ENCODE data around the gene MCM5.

GRCh38 chr22:35436421-35436820 lies 36.5 kb downstream of the MCM5 start:
- TF ChIP-seq, protein P1, sequence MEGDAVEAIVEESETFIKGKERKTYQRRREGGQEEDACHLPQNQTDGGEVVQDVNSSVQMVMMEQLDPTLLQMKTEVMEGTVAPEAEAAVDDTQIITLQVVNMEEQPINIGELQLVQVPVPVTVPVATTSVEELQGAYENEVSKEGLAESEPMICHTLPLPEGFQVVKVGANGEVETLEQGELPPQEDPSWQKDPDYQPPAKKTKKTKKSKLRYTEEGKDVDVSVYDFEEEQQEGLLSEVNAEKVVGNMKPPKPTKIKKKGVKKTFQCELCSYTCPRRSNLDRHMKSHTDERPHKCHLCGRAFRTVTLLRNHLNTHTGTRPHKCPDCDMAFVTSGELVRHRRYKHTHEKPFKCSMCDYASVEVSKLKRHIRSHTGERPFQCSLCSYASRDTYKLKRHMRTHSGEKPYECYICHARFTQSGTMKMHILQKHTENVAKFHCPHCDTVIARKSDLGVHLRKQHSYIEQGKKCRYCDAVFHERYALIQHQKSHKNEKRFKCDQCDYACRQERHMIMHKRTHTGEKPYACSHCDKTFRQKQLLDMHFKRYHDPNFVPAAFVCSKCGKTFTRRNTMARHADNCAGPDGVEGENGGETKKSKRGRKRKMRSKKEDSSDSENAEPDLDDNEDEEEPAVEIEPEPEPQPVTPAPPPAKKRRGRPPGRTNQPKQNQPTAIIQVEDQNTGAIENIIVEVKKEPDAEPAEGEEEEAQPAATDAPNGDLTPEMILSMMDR (IDR thresholded peaks at IDR 0.05; ENCODE audit: low read length) = no peak
- TF ChIP-seq EZH2 (IDR thresholded peaks at IDR 0.05; ENCODE audit: borderline replicate concordance, low read length) = no peak
